ENCODE measurements around the gene TXNDC15.
A peak's percentile ranks its signal among the peaks of the same experiment; 100 is the strongest.
"Not testable (repeated sequence)": the region's sequence is repeated elsewhere in the genome, so short reads cannot be mapped to it uniquely, and the experiment has no call there.

Gene TXNDC15

GRCh38 chr5:134877159-134877558 lies 3.0 kb downstream of the TXNDC15 start:
- FAIRE-seq (no peak), DNase-seq (ENCODE audit: insufficient read length, low spot score) (no peak)

- no peak for DNase-seq (ENCODE audit: insufficient read length, low spot score)
- FAIRE-seq, result no peak
Observed at GRCh38 chr5:134878403-134878802, 4.2 kb downstream of the TXNDC15 start.

GRCh38 chr5:134879456-134879855 lies 5.3 kb downstream of the TXNDC15 start:
- no peak for FAIRE-seq

GRCh38 chr5:134880937-134881336 lies 6.8 kb downstream of the TXNDC15 start:
- FAIRE-seq; DNase-seq (ENCODE audit: insufficient read length, low spot score): not testable (repeated sequence)

More at GRCh38 chr5:134879456-134879855, 5.3 kb downstream of the TXNDC15 start:
- no peak for DNase-seq (ENCODE audit: insufficient read length, low spot score)

GRCh38 chr5:134881711-134882110 lies 7.5 kb downstream of the TXNDC15 start:
- FAIRE-seq; DNase-seq (ENCODE audit: insufficient read length, low spot score): not testable (repeated sequence)

GRCh38 chr5:134887593-134888159 lies 13.5 kb downstream of the TXNDC15 start:
- FAIRE-seq (no peak), DNase-seq (ENCODE audit: insufficient read length, low spot score) (no peak)

- no peak for FAIRE-seq
- DNase-seq (ENCODE audit: insufficient read length, low spot score), result no peak
Observed at GRCh38 chr5:134889335-134889734, 15.2 kb downstream of the TXNDC15 start.

- DNase-seq (ENCODE audit: insufficient read length, low spot score) (no peak), FAIRE-seq (no peak)
Observed at GRCh38 chr5:134891473-134891872, 17.3 kb downstream of the TXNDC15 start.

GRCh38 chr5:134892282-134892681 lies 18.1 kb downstream of the TXNDC15 start:
- DNase-seq (ENCODE audit: insufficient read length, low spot score), result no peak
- FAIRE-seq, result no peak

- DNase-seq (ENCODE audit: insufficient read length, low spot score) (no peak), FAIRE-seq (no peak)
Observed at GRCh38 chr5:134892926-134893325, 18.8 kb downstream of the TXNDC15 start.

GRCh38 chr5:134893748-134894505 lies 19.8 kb downstream of the TXNDC15 start:
- DNase-seq (ENCODE audit: insufficient read length, low spot score) (no peak), FAIRE-seq (no peak)

- FAIRE-seq (no peak), DNase-seq (ENCODE audit: insufficient read length, low spot score) (no peak)
Observed at GRCh38 chr5:134902071-134902801, 28.1 kb downstream of the TXNDC15 start.

- FAIRE-seq, result peak; percentile 69
Observed at GRCh38 chr5:134904610-134905245, 30.6 kb downstream of the TXNDC15 start, which contains the start of gene PCBD2. PCBD2 (plus strand) TSS chr5:134905131; CDS start chr5:134905140, 9 bp downstream.

GRCh38 chr5:134905246-134905996 lies 31.2 kb downstream of the TXNDC15 start:
- no peak for FAIRE-seq

More at GRCh38 chr5:134904610-134905245, 30.6 kb downstream of the TXNDC15 start, which contains the start of gene PCBD2:
- DNase-seq (ENCODE audit: insufficient read length, low spot score), result peak; percentile 89

GRCh38 chr5:134906811-134907210 lies 32.6 kb downstream of the TXNDC15 start:
- DNase-seq (ENCODE audit: insufficient read length, low spot score) (no peak), FAIRE-seq (no peak)

More at GRCh38 chr5:134905246-134905996, 31.2 kb downstream of the TXNDC15 start:
- DNase-seq (ENCODE audit: insufficient read length, low spot score), result peak; percentile 61

GRCh38 chr5:134910752-134911151 lies 36.6 kb downstream of the TXNDC15 start:
- DNase-seq (ENCODE audit: insufficient read length, low spot score); FAIRE-seq: not testable (repeated sequence)

- no peak for DNase-seq (ENCODE audit: insufficient read length, low spot score)
- no peak for FAIRE-seq
Observed at GRCh38 chr5:134911285-134912206, 37.4 kb downstream of the TXNDC15 start.

- no peak for DNase-seq (ENCODE audit: insufficient read length, low spot score)
- no peak for FAIRE-seq
Observed at GRCh38 chr5:134913254-134913653, 39.1 kb downstream of the TXNDC15 start.

- FAIRE-seq (no peak), DNase-seq (ENCODE audit: insufficient read length, low spot score) (no peak)
Observed at GRCh38 chr5:134913795-134914194, 39.6 kb downstream of the TXNDC15 start.
